GM10266 (cell line): ENCODE data around the gene CMTM1.

Source experiments
- DNase-seq: peaks from one replicate; pipeline ENCODE4 v3.0.0; 2012; ENCODE audit errors: extremely low spot score
- CTCF ChIP-seq: IDR thresholded peaks from 2 replicates; pipeline ENCODE4 v1.5.1; 2012; ENCODE audit warnings: mild to moderate bottlenecking, low read depth; ENCODE audit not compliant: control insufficient read depth, insufficient read depth; ENCODE audit errors: missing control alignments

Gene CMTM1

GRCh38 chr16:66568355-66568754 lies 2.1 kb downstream of the CMTM1 start:
- no peak for TF ChIP-seq CTCF
- no peak for DNase-seq

GRCh38 chr16:66569131-66569530 lies 2.9 kb downstream of the CMTM1 start:
- DNase-seq, result no peak
- TF ChIP-seq CTCF, result no peak

GRCh38 chr16:66569827-66570405 lies 3.7 kb downstream of the CMTM1 start:
- DNase-seq, result no peak
- TF ChIP-seq CTCF, result no peak

- no peak for TF ChIP-seq CTCF
- DNase-seq, result no peak
These were observed 6.1 kb downstream of the CMTM1 start for GRCh38 chr16:66572356-66572755.

GRCh38 chr16:66574081-66574480 lies 7.8 kb downstream of the CMTM1 start:
- DNase-seq, result no peak

GRCh38 chr16:66574531-66574930 lies 8.3 kb downstream of the CMTM1 start:
- TF ChIP-seq CTCF, result no peak
- no peak for DNase-seq

More at GRCh38 chr16:66574081-66574480, 7.8 kb downstream of the CMTM1 start:
- no peak for TF ChIP-seq CTCF

GRCh38 chr16:66575060-66575459 lies 8.8 kb downstream of the CMTM1 start:
- TF ChIP-seq CTCF, result no peak
- no peak for DNase-seq
